GM18861 (cell line): ENCODE results near the gene REEP2.
A peak's percentile ranks its signal among the peaks of the same experiment; 100 is the strongest.
"Not testable (repeated sequence)": the region's sequence is repeated elsewhere in the genome, so short reads cannot be mapped to it uniquely, and the experiment has no call there.

Experiments
- ATAC-seq: cut with Tn5 transposase; IDR thresholded peaks from one replicate; pipeline ENCODE4 v1.9.1; 2021; ENCODE audit not compliant: unreplicated experiment

REEP2 gene

GRCh38 chr5:138466125-138466899 lies 27.5 kb downstream of the REEP2 start:
- ATAC-seq, result no peak

GRCh38 chr5:138466900-138467710 lies 28.2 kb downstream of the REEP2 start:
- no peak for ATAC-seq

- ATAC-seq, result no peak
Observed at GRCh38 chr5:138467711-138468132, 28.9 kb downstream of the REEP2 start.

GRCh38 chr5:138468133-138468965 lies 29.5 kb downstream of the REEP2 start:
- ATAC-seq, result no peak

GRCh38 chr5:138468966-138469539 lies 30.2 kb downstream of the REEP2 start:
- ATAC-seq, result no peak

- no peak for ATAC-seq
Observed at GRCh38 chr5:138469540-138470321, 30.9 kb downstream of the REEP2 start.

- ATAC-seq, result no peak
Observed at GRCh38 chr5:138470322-138471051, 31.6 kb downstream of the REEP2 start.

- no peak for ATAC-seq
Observed at GRCh38 chr5:138471052-138471361, 32.1 kb downstream of the REEP2 start.

GRCh38 chr5:138472353-138472752 lies 33.5 kb downstream of the REEP2 start:
- no peak for ATAC-seq

- ATAC-seq, result not testable (repeated sequence)
Observed at GRCh38 chr5:138473151-138473550, 34.3 kb downstream of the REEP2 start.

GRCh38 chr5:138476918-138477317 lies 38.1 kb downstream of the REEP2 start:
- ATAC-seq, result no peak

- ATAC-seq, result no peak
Observed at GRCh38 chr5:138482638-138483037, 43.8 kb downstream of the REEP2 start.

- no peak for ATAC-seq
Observed at GRCh38 chr5:138488481-138488945, 49.7 kb downstream of the REEP2 start.

- ATAC-seq, result no peak
Observed at GRCh38 chr5:138489683-138490061, 50.8 kb downstream of the REEP2 start.

- ATAC-seq, result no peak
Observed at GRCh38 chr5:138490648-138491283, 51.9 kb downstream of the REEP2 start.

GRCh38 chr5:138491284-138491648 lies 52.4 kb downstream of the REEP2 start:
- no peak for ATAC-seq

GRCh38 chr5:138491669-138492559 lies 53.1 kb downstream of the REEP2 start:
- peak; percentile 96 for ATAC-seq

GRCh38 chr5:138492560-138493045 lies 53.7 kb downstream of the REEP2 start:
- no peak for ATAC-seq
